ENCODE data around the gene RNF135.
"Not testable (repeated sequence)": the region's sequence is repeated elsewhere in the genome, so short reads cannot be mapped to it uniquely, and the experiment has no call there.

The RNF135 gene

DNA sequence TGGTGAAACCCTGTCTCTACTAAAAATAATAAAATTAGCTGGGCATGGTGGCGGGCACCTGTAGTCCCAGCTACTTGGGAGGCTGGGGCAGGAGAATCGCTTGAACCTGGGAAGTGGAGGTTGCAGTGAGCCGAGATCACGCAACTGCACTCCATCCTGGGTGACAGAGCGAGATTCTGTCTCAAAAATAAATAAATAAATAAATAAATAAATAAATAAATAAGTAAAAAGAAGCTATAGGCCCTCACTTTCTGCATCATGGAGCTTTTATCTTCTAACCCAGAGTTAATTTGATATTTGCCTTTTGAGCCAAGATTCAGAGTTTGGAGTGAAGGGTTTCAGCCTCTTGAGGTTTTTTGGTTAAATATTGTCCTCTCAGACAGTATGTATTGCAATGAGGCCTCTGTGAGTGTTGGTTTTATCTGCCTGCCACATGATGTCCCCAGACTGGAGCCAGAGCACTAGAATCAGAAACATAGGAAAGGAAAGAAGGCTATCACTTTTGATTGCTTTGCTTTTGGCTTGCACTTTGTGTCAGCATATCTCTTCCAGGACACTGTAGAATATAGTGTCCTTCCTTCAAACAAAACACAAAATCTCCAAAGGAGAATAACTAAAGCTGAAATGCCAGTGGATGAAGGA is 32.5 kb downstream of the RNF135 start:
- in situ Hi-C loops (cut with MboI; ENCODE audit: low pct_unique_long_range_greater_than_20kb, low sequenced_read_pairs, unreplicated experiment) = no loop called here
- TF ChIP-seq, protein P1, sequence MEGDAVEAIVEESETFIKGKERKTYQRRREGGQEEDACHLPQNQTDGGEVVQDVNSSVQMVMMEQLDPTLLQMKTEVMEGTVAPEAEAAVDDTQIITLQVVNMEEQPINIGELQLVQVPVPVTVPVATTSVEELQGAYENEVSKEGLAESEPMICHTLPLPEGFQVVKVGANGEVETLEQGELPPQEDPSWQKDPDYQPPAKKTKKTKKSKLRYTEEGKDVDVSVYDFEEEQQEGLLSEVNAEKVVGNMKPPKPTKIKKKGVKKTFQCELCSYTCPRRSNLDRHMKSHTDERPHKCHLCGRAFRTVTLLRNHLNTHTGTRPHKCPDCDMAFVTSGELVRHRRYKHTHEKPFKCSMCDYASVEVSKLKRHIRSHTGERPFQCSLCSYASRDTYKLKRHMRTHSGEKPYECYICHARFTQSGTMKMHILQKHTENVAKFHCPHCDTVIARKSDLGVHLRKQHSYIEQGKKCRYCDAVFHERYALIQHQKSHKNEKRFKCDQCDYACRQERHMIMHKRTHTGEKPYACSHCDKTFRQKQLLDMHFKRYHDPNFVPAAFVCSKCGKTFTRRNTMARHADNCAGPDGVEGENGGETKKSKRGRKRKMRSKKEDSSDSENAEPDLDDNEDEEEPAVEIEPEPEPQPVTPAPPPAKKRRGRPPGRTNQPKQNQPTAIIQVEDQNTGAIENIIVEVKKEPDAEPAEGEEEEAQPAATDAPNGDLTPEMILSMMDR (IDR thresholded peaks at IDR 0.05; ENCODE audit: extremely low read depth, insufficient read depth, missing control alignments) = no peak
- no peak for DNase-seq (ENCODE audit: low spot score)

DNA sequence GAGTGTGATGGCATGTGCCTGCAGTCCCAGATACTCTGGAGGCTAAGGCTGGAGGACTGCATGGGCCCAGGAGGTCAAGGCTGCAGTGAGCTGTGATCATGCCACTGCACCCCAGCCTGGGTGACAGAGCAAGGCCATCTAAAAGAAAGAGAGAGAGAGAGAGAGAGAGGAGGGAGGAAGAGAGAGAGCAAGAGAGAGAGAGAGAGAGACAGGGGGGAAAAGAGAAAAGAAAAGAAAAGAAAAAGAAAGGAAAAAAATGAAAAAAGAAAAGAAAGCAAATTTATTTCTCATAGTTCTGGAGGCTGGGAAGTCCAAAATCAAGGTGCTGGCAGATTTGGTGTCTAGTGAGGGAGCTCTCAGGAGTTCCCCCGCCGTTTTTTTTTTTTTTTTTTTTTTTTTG is 33.3 kb downstream of the RNF135 start:
- TF ChIP-seq, protein P1 (IDR thresholded peaks at IDR 0.05; ENCODE audit: extremely low read depth, insufficient read depth, missing control alignments) = no peak

DNA sequence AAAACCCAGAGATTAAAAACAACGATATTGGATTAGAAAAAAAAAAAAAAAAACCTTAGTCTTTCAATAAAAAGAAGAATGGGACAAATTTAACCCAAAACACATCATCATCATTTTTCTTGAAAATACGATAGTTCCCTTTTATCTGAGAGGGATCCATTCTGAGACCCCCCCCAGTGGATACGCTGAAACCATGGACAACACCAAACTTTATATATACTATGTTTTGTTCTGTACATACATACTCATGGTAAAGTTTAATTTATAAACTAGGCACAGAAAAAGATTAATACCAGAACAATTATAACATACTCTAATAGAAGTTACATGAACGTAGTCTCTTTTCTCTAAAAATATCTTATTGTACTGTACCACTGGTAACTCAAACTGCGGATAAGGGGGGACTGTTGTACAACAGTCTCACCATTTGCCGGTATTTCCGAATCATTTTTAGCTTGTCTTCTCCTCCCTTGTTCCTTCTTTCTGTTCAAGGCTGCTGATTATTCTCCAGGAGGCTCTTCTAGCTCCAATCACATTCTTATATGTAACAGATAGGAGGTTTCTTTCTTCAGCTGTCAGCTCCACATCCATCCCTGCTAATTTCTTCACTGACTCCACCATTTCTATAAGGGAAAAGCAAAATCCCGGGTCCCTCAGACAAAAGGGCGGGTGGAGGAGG is 37.0 kb downstream of the RNF135 start:
- in situ Hi-C loops (cut with MboI; ENCODE audit: low pct_unique_long_range_greater_than_20kb, low sequenced_read_pairs, unreplicated experiment) = no loop called here
- TF ChIP-seq, protein P1 (IDR thresholded peaks at IDR 0.05; ENCODE audit: extremely low read depth, insufficient read depth, missing control alignments) = no peak
- DNase-seq (ENCODE audit: low spot score) = peak; percentile 15

More for the DNA sequence above, 33.3 kb downstream of the RNF135 start:
- DNase-seq (ENCODE audit: low spot score) = no peak
- in situ Hi-C loops (cut with MboI; ENCODE audit: low pct_unique_long_range_greater_than_20kb, low sequenced_read_pairs, unreplicated experiment) = no loop called here

DNA sequence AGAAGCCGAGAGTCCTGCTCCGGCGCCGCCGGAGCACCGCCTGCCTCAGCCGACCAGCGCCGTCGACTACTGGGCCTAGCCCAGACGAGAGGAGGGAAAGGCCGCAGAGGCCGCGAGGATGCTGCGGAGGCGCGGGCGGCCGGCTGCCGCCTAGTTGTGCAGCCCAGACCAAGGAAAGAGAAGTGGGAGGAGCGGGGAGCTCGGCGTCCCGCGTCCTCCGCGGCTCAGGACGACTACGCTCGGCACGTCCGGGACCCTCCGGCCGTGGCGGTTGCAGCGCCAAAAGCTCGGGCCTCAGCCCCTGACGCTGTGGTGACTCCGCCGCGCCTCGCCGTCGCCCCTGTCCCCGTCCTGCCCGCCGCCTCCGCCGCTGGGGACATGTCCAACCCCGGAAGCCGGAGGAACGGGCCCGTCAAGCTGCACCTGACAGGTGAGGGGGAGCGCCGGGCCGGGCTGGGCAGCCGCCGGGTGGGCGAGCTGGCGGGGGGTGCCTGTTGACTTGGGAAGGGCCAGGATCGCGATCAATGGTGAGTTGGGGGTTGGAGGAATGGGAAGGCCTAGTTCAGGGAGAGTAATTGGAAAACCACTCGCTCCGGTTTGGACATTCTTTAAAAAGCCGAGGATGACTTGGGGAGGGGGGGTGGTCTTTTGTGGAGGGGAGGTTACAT is 37.7 kb downstream of the RNF135 start:
- in situ Hi-C loops (cut with MboI; ENCODE audit: low pct_unique_long_range_greater_than_20kb, low sequenced_read_pairs, unreplicated experiment) = no loop called here
- TF ChIP-seq, protein P1 (IDR thresholded peaks at IDR 0.05; ENCODE audit: extremely low read depth, insufficient read depth, missing control alignments) = no peak
- DNase-seq (ENCODE audit: low spot score) = peak; percentile 72

GRCh38 chr17:31009042-31009702 is 38.3 kb downstream of the RNF135 start:
- peak; percentile 47 for DNase-seq (ENCODE audit: low spot score)
- in situ Hi-C loops (cut with MboI; ENCODE audit: low pct_unique_long_range_greater_than_20kb, low sequenced_read_pairs, unreplicated experiment) = not testable (repeated sequence)

DNA sequence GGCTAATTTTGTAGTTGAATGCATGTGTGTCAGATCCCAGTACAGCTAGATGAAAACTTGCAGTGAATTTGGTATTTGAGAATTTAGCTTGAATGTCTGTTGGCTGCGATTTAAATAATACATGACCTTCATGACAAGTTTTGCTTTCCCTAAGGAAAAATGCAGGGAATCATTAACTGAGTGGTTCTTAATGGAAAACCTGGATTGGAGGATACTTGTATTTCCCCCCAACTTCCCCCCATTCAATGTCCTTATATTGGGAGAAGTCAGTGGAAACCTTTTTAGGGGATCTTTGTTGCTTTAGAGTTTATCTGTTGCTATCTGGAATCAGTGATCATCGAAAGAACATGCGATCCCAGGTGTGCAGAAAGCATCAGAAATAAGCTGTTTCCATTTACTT is 39.2 kb downstream of the RNF135 start:
- in situ Hi-C loops (cut with MboI; ENCODE audit: low pct_unique_long_range_greater_than_20kb, low sequenced_read_pairs, unreplicated experiment) = loop anchor here (10.0 kb wide), 2 partner anchors 205 to 365 kb away; no protein-coding TSS in a partner anchor
- DNase-seq (ENCODE audit: low spot score) = not testable (repeated sequence)

- in situ Hi-C loops (cut with MboI; ENCODE audit: low pct_unique_long_range_greater_than_20kb, low sequenced_read_pairs, unreplicated experiment) = loop anchor here (10.0 kb wide), 2 partner anchors 201 to 361 kb away; no protein-coding TSS in a partner anchor
- TF ChIP-seq, protein P1 (IDR thresholded peaks at IDR 0.05; ENCODE audit: extremely low read depth, insufficient read depth, missing control alignments) = no peak
- no peak for DNase-seq (ENCODE audit: low spot score)
These were observed 43.0 kb downstream of the RNF135 start for GRCh38 chr17:31013844-31014243.
